GM12874 (cell line): ENCODE results near the gene NRXN3.

ENCODE experiments used
- TF ChIP-seq, protein P1 (sequence below): IDR thresholded peaks from 2 replicates; pipeline ENCODE4 v1.5.1; 2011; ENCODE audit warnings: low read depth, mild to moderate bottlenecking, control low read depth, low read length, moderate library complexity; ENCODE audit not compliant: insufficient read depth

NRXN3 gene

DNA sequence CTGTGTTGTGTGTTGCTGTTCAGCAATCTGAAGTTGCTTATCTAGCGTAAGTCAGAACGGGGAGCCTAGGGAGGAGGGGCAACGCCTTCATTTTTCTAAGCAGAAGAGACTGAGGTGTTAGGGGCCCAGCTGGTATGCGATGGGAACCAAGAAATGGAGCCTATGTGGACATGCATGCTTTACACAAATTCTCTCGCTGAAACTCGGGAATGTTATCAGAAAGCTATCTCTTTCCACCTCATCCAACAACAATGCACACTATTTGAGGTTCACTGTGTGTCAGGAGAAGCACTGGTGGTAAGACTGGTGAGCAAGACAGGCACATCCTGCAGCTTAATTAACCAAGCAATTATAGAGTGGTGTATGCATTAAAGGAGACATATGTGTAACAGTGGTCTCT lies 89.7 kb downstream of the NRXN3 start:
- TF ChIP-seq, protein P1, sequence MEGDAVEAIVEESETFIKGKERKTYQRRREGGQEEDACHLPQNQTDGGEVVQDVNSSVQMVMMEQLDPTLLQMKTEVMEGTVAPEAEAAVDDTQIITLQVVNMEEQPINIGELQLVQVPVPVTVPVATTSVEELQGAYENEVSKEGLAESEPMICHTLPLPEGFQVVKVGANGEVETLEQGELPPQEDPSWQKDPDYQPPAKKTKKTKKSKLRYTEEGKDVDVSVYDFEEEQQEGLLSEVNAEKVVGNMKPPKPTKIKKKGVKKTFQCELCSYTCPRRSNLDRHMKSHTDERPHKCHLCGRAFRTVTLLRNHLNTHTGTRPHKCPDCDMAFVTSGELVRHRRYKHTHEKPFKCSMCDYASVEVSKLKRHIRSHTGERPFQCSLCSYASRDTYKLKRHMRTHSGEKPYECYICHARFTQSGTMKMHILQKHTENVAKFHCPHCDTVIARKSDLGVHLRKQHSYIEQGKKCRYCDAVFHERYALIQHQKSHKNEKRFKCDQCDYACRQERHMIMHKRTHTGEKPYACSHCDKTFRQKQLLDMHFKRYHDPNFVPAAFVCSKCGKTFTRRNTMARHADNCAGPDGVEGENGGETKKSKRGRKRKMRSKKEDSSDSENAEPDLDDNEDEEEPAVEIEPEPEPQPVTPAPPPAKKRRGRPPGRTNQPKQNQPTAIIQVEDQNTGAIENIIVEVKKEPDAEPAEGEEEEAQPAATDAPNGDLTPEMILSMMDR = no peak

DNA sequence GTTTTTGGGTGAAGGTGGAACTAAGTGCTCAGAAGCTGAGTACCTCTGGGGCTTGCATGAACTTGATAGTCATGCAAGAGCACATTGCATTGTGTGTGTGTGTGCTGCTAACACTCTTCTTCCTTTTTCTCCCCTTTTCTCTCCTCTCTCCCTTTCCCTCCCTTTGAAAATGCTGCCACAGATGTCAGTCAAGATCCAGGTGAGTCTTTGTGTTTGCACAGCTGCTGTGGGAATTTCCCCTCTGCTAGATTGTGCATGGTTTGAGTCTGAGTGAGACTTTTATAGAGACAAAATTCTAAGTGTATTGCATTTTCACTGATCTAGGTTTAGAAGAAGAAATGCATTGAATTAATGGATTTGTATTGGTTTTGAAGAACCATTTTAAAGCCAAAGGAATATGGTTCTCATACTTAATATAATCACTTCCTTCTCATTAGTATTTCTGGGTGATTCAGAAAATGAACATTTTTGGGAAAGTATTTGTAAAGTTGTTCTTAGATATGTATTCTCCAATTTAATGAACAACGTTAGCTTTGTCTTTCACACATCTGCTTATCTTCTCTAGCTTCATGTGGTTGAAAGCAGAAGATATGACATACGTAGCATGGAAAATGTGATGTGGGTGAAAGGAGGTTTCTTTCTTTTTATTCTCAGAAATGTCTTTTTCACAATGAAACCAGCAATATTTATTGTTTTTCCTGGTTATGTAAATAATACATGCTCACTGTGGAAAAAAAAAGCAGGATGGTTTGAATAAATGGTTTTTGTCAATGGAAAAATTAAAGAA lies 108.5 kb downstream of the NRXN3 start:
- TF ChIP-seq, protein P1 = no peak

DNA sequence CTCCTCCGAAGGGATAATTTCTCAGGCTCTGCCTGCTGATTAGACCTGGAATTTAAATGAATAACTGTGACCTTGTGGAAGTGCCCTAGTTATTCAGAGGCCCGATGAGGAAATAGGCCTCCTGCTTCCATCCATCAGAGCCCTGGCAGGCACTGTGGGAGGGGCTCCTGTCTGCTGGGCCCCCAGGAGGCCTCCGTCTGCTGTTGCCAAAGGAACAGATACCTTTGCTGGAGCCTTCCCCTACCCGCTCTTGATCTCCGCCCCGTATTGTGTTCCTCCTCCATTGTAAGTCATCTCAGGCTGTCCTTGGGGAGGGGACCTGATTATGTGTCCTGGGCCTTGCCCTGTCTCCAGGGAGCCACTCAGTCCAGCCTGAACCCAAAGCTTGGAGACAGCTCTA lies 112.3 kb downstream of the NRXN3 start:
- TF ChIP-seq, protein P1 = no peak

DNA sequence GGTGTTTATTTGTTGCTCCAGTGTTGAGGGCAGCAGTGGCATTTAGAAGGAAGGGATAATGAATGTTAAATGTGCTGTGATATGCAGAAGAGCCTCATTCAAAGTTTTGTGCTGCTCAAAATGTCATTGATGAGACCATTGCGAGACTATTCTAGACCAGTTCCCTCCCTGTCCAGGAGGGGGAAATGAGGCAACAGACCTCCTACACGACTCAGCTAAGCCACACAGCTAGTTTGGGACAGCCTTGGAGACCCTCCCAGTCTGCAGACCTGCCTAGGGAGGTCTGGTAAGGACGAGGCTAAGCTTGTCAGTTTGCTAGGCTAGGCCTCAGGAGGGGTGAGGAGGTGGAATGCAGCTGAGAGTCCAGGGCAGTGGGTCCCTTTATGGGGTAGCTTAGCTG lies 116.0 kb downstream of the NRXN3 start:
- TF ChIP-seq, protein P1 = no peak

DNA sequence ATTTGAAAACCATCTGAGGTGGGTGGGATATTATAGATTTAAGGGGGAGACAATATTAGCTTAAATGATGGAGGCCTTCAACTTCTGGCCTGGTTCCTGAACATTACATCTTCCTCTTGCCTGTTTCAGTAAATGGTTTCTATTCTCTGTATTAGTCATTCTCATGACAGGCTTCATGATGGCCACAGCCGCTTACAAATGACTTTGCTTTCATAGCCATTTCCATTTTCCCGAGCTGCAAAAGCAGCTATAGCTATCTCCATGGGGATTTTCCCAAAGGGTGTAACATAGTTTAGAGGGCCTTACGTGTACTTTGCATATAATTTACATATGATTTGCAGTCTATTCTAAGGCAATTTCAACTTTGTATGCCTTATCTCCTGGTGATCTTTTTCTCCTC lies 121.8 kb downstream of the NRXN3 start:
- TF ChIP-seq, protein P1 = no peak

DNA sequence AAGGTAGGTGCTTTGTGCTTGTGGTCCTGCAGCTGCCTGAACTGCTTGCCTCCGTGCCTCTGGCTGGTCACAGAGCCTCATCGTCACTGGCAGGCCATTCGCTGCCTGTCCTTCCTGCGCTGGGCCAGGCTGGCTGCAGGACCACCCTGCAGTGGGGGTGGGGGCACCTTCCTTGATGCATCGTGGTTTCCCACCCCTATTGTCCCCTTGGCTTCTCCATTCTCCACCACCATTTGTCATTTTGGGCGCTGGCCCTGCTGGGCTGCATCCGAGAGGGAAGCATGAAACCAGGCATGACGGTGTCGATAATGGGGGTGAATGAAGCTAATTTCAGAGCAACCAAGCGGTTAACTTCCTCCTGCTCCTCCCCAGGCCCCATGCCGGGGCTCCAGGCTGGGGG lies 127.7 kb downstream of the NRXN3 start:
- TF ChIP-seq, protein P1 = no peak

DNA sequence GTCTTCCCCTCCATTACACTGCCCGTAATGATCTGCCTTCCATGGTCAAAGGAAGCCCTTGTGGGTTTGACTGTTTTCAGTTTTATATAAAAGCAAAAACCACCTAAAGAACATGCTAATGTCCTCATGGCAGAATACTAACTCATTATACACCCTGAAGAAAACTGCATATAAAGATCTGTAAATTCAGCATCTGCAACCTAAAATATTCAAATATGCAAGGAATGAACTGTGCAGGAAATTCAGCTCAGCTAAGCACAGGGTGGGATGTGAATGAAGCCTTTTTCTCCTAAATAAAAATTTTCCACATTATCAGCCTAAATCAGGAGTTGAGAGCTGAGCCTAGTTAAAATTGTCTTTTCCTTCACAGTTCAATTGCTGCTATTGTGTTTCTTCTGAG lies 128.1 kb downstream of the NRXN3 start:
- TF ChIP-seq, protein P1 = no peak
